MM.1S (cell line): ENCODE results near the gene DUS2.
"Not testable (repeated sequence)": the region's sequence is repeated elsewhere in the genome, so short reads cannot be mapped to it uniquely, and the experiment has no call there.

ENCODE experiments used
- DNase-seq: peaks from one replicate; pipeline ENCODE4 v3.0.0-alpha.2; 2015
- H2AFZ ChIP-seq: fragments of 300-600 bp; sonication (generic); 2 replicates; pipeline ENCODE4 v1.6.0; 2016; ENCODE audit warnings: antibody characterized with exemption, low read length
- H3F3A ChIP-seq: fragments of 300-600 bp; sonication (generic); 2 replicates; pipeline ENCODE4 v1.6.1; 2016; ENCODE audit warnings: mild to moderate bottlenecking, antibody characterized with exemption, low read length, moderate library complexity, mixed read lengths; ENCODE audit not compliant: insufficient read depth
- H3K27ac ChIP-seq: fragments of 300-600 bp; sonication (generic); 2 replicates; pipeline ENCODE4 v1.5.1; 2016; ENCODE audit warnings: mild to moderate bottlenecking, low read length
- H3K27me3 ChIP-seq: fragments of 300-600 bp; sonication (generic); replicated peaks from 2 replicates; pipeline ENCODE4 v1.6.0; 2016; ENCODE audit warnings: low read length; ENCODE audit not compliant: insufficient read depth
- H3K36me3 ChIP-seq: fragments of 300-600 bp; sonication (generic); replicated peaks from 2 replicates; pipeline ENCODE4 v1.6.1; 2016; ENCODE audit warnings: mild to moderate bottlenecking, low read length, mixed read lengths; ENCODE audit not compliant: insufficient read depth
- H3K4me1 ChIP-seq: fragments of 300-600 bp; sonication (generic); 2 replicates; pipeline ENCODE4 v1.6.1; 2016; ENCODE audit warnings: low read length, mixed read lengths
- H3K4me2 ChIP-seq: fragments of 300-600 bp; sonication (generic); 2 replicates; pipeline ENCODE4 v1.6.0; 2016; ENCODE audit warnings: low read depth, low read length
- H3K4me3 ChIP-seq: fragments of 300-600 bp; sonication (generic); 2 replicates; pipeline ENCODE4 v1.5.1; 2016; ENCODE audit warnings: low read length, mixed read lengths
- H3K79me2 ChIP-seq: fragments of 300-600 bp; sonication (generic); 2 replicates; pipeline ENCODE4 v1.6.1; 2016; ENCODE audit warnings: mixed run types, low read length, mixed read lengths
- H3K9ac ChIP-seq: fragments of 300-600 bp; sonication (generic); 2 replicates; pipeline ENCODE4 v1.6.1; 2016; ENCODE audit warnings: low read length, mixed read lengths
- H3K9me2 ChIP-seq: fragments of 300-600 bp; sonication (generic); replicated peaks from 2 replicates; pipeline ENCODE4 v1.6.1; 2016; ENCODE audit warnings: mild to moderate bottlenecking, low read length, mixed read lengths; ENCODE audit not compliant: insufficient read depth
- H3K9me3 ChIP-seq: fragments of 300-600 bp; sonication (generic); replicated peaks from 2 replicates; pipeline ENCODE4 v1.6.1; 2016; ENCODE audit warnings: mild to moderate bottlenecking, low read length, mixed read lengths; ENCODE audit not compliant: insufficient read depth
- H4K20me1 ChIP-seq: fragments of 300-600 bp; sonication (generic); 2 replicates; pipeline ENCODE4 v1.6.1; 2016; ENCODE audit warnings: mild to moderate bottlenecking, low read length, moderate library complexity, mixed read lengths; ENCODE audit not compliant: insufficient read depth
- EZH2 ChIP-seq: fragments of 300-600 bp; sonication (generic); optimal IDR thresholded peaks from 2 replicates; pipeline ENCODE3; 2017; ENCODE audit warnings: low read depth, mild to moderate bottlenecking, antibody characterized with exemption, low read length, mixed read lengths
- EZH2phosphoT487 ChIP-seq: fragments of 300-600 bp; sonication (generic); IDR thresholded peaks from 2 replicates; pipeline ENCODE4 v1.6.1; 2018; ENCODE audit warnings: antibody characterized with exemption, low read length
- TF ChIP-seq, protein P1 (sequence below): fragments of 300-600 bp; sonication (generic); IDR thresholded peaks from 2 replicates; pipeline ENCODE4 v1.5.1; 2016; ENCODE audit warnings: antibody characterized with exemption, low read length, mixed read lengths

Gene DUS2

DNA sequence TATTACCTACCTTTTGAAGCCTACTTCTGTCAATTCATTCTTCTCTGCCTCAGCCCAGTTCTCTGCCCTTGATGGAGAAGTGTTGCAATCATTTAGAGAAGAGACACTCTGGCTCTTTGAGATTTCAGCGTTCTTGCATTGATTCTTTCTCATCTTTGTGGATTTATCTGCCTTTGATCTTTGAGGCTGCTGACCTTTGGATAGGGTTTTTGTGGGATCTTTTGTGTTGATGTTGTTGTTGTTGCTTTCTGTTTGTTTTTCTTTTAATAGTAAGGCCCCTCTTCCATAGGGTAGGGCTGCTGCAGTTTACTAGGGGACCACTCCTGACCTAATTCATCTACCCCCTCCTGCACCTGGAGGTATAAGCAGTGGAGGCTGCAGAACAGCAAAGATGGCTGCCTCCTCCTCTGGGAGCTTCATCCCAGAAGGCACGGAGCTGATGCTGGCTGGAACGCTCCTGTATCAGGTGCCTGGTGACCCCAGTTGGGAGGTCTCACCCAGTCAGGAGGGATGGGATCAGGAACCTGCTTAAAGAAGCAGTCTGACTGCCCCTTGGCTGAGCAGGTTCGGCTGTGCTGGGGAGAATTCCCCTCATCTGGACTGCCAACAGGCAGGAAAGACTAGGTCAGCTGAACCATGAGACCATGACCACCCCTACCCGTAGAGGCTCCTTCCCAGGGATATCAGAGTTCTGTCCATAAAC is 90.1 kb downstream of the DUS2 start:
- no peaks in the 10 kb centered on the region for H3K9me2 ChIP-seq
- peaks cover 98% of the 10 kb centered on the region for H3K79me2 ChIP-seq
- H3F3A ChIP-seq: no peaks in the 10 kb centered on the region
- H3K9me3 ChIP-seq: no peaks in the 10 kb centered on the region
- H4K20me1 ChIP-seq: no peaks in the 10 kb centered on the region
- H3K4me1 ChIP-seq: no peaks in the 10 kb centered on the region
- no peak overlapping the region for H3K4me3 ChIP-seq
- TF ChIP-seq, protein P1, sequence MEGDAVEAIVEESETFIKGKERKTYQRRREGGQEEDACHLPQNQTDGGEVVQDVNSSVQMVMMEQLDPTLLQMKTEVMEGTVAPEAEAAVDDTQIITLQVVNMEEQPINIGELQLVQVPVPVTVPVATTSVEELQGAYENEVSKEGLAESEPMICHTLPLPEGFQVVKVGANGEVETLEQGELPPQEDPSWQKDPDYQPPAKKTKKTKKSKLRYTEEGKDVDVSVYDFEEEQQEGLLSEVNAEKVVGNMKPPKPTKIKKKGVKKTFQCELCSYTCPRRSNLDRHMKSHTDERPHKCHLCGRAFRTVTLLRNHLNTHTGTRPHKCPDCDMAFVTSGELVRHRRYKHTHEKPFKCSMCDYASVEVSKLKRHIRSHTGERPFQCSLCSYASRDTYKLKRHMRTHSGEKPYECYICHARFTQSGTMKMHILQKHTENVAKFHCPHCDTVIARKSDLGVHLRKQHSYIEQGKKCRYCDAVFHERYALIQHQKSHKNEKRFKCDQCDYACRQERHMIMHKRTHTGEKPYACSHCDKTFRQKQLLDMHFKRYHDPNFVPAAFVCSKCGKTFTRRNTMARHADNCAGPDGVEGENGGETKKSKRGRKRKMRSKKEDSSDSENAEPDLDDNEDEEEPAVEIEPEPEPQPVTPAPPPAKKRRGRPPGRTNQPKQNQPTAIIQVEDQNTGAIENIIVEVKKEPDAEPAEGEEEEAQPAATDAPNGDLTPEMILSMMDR: no peak
- TF ChIP-seq EZH2 (no peak), EZH2phosphoT487 (no peak)
- no peak overlapping the region for H3K9ac ChIP-seq
- DNase-seq: no peak
- H3K4me2 ChIP-seq: no peak overlapping the region
- H3K27ac ChIP-seq: no peak overlapping the region
- H3K27me3 ChIP-seq: no peaks in the 10 kb centered on the region
- H2AFZ ChIP-seq: no peak overlapping the region
- H3K36me3 ChIP-seq: no peaks in the 10 kb centered on the region

DNA sequence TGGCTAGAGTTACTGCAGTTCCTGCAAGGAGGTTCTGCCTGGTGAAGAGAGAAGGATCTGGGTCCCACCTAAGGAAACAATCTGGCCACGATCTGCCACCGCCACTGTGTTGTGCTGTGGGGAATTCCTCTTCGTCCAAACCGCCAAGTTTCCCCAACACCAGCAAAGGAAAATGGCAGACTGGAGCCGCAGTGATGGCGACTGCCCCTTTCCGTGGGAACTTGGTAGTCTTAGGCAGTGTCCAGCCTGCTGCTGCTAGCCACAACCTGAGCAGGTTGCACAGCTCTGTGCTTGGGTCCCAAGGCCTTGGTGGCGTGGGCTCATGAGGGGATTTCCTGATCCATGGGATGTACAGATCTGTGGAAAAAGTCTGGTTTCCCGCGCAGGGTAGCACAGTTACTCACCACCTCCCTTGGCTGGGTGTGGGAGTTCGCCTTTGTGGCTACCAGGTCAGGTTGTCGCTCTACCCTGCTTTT is 90.7 kb downstream of the DUS2 start:
- no peak overlapping the region for H3K4me3 ChIP-seq
- H3F3A ChIP-seq: no peaks in the 10 kb centered on the region
- H3K36me3 ChIP-seq: no peaks in the 10 kb centered on the region
- H3K27ac ChIP-seq: no peak overlapping the region
- no peaks in the 10 kb centered on the region for H3K27me3 ChIP-seq
- TF ChIP-seq EZH2phosphoT487 (no peak), EZH2 (no peak)
- TF ChIP-seq, protein P1: no peak
- peaks cover 98% of the 10 kb centered on the region for H3K79me2 ChIP-seq
- H3K4me1 ChIP-seq: 0 out of 2 replicates have a peak, but pooled peaks cover 2% of the 10 kb centered on the region
- H3K9me3 ChIP-seq: no peaks in the 10 kb centered on the region
- no peak overlapping the region for H3K4me2 ChIP-seq
- no peak overlapping the region for H2AFZ ChIP-seq
- H3K9ac ChIP-seq: no peak overlapping the region
- H3K9me2 ChIP-seq: no peaks in the 10 kb centered on the region
- no peak for DNase-seq
- no peaks in the 10 kb centered on the region for H4K20me1 ChIP-seq

GRCh38 chr16:68114939-68115338 is 91.9 kb downstream of the DUS2 start:
- H3F3A ChIP-seq, DNase-seq, H4K20me1 ChIP-seq, H2AFZ ChIP-seq, H3K4me2 ChIP-seq, H3K4me1 ChIP-seq, H3K27ac ChIP-seq, H3K36me3 ChIP-seq, H3K9me3 ChIP-seq, H3K9me2 ChIP-seq, H3K27me3 ChIP-seq, H3K4me3 ChIP-seq, H3K9ac ChIP-seq: not testable (repeated sequence)
- H3K79me2 ChIP-seq: peaks cover 98% of the 10 kb centered on the region

GRCh38 chr16:68115851-68116250 is 92.8 kb downstream of the DUS2 start:
- Histone ChIP-seq H3K4me3 (no peak overlapping the region), H3F3A (no peaks in the 10 kb centered on the region), H3K36me3 (no peaks in the 10 kb centered on the region), H3K9ac (no peak overlapping the region), H3K27ac (no peak overlapping the region), H4K20me1 (no peaks in the 10 kb centered on the region; the same call in 1 of the 2 replicates), H3K79me2 (peaks cover 100% of the 10 kb centered on the region), H3K27me3 (no peaks in the 10 kb centered on the region), H2AFZ (no peak overlapping the region), H3K9me3 (no peaks in the 10 kb centered on the region), H3K9me2 (no peaks in the 10 kb centered on the region), H3K4me2 (no peak overlapping the region), H3K4me1 (0 out of 2 replicates have a peak, but pooled peaks cover 2% of the 10 kb centered on the region)
- no peak for DNase-seq
- TF ChIP-seq, protein P1: no peak
- no peak for TF ChIP-seq EZH2phosphoT487
